Osteoblast (primary cell): ENCODE results near the gene REM1. TPM values are rescaled to one million over a fixed set of nuclear protein-coding genes. Genes with fewer than 3 reads are reported as not detected.
A peak's percentile ranks its signal among the peaks of the same experiment; 100 is the strongest.
"Not testable (repeated sequence)": the region's sequence is repeated elsewhere in the genome, so short reads cannot be mapped to it uniquely, and the experiment has no call there.

ENCODE experiments used
- DNase-seq: peaks from one replicate; pipeline ENCODE4 v3.0.0; 2011; ENCODE audit warnings: low spot score, mixed read lengths; ENCODE audit not compliant: insufficient read length; ENCODE audit errors: missing footprints
- H2AFZ ChIP-seq: 2 replicates; pipeline ENCODE4 v1.6.0; 2011; ENCODE audit warnings: mild to moderate bottlenecking, low read length
- H3K27ac ChIP-seq: 2 replicates; pipeline ENCODE4 v1.5.1; 2011; ENCODE audit warnings: mild to moderate bottlenecking, low read depth, low read length, moderate library complexity
- H3K27me3 ChIP-seq: 2 replicates; pipeline ENCODE4 v1.6.0; 2012; ENCODE audit warnings: mild to moderate bottlenecking, control low read depth, inconsistent platforms, low read length, moderate library complexity; ENCODE audit not compliant: insufficient read depth
- H3K36me3 ChIP-seq: 2 replicates; pipeline ENCODE4 v1.5.1; 2011; ENCODE audit warnings: mild to moderate bottlenecking, low read length, control low read depth, moderate library complexity; ENCODE audit not compliant: insufficient read depth
- H3K4me1 ChIP-seq: 2 replicates; pipeline ENCODE4 v1.5.1; 2011; ENCODE audit warnings: mild to moderate bottlenecking, low read length, control low read depth, moderate library complexity; ENCODE audit not compliant: insufficient read depth
- H3K4me2 ChIP-seq: 2 replicates; pipeline ENCODE4 v1.6.0; 2011; ENCODE audit warnings: mild to moderate bottlenecking, low read length; ENCODE audit not compliant: insufficient read depth
- H3K4me3 ChIP-seq: fragments of 200-600 bp; sonication (generic); 3 replicates; pipeline ENCODE4 v1.5.1; 2012; ENCODE audit warnings: mild to moderate bottlenecking, low read length, inconsistent platforms; ENCODE audit not compliant: insufficient read depth
- H3K79me2 ChIP-seq: 2 replicates; pipeline ENCODE4 v1.6.0; 2012; ENCODE audit warnings: mild to moderate bottlenecking, low read length, control low read depth, inconsistent platforms; ENCODE audit not compliant: insufficient read depth
- H3K9me3 ChIP-seq: 2 replicates; pipeline ENCODE4 v1.5.1; 2011; ENCODE audit warnings: low read depth, low read length, control low read depth
- H4K20me1 ChIP-seq: 2 replicates; pipeline ENCODE4 v1.6.0; 2012; ENCODE audit warnings: mild to moderate bottlenecking, low read length, control low read depth; ENCODE audit not compliant: insufficient read depth
- total RNA-seq: library from RNA; depleted of rRNA; stranded (reverse); fragments of >200 nt; gene quantifications from 2 replicates; pipeline ENCODE4 v1.2.3, GENCODE V29; 2012
- TF ChIP-seq, protein P1 (sequence below): IDR thresholded peaks from 2 replicates; pipeline ENCODE4 v1.5.1; 2011; ENCODE audit warnings: mild to moderate bottlenecking, low read depth, low read length, moderate library complexity; ENCODE audit errors: extremely low read depth

Gene REM1
- total RNA-seq, 1 donor = not detected

GRCh38 chr20:31500527-31500926 lies 25.4 kb downstream of the REM1 start:
- H3K27ac ChIP-seq = no peak overlapping the region
- DNase-seq = no peak
- H3K4me3 ChIP-seq = no peak overlapping the region
- no peaks in the 10 kb centered on the region for H4K20me1 ChIP-seq
- peaks cover 23% of the 10 kb centered on the region for H3K4me1 ChIP-seq
- no peak overlapping the region for H2AFZ ChIP-seq
- TF ChIP-seq, protein P1, sequence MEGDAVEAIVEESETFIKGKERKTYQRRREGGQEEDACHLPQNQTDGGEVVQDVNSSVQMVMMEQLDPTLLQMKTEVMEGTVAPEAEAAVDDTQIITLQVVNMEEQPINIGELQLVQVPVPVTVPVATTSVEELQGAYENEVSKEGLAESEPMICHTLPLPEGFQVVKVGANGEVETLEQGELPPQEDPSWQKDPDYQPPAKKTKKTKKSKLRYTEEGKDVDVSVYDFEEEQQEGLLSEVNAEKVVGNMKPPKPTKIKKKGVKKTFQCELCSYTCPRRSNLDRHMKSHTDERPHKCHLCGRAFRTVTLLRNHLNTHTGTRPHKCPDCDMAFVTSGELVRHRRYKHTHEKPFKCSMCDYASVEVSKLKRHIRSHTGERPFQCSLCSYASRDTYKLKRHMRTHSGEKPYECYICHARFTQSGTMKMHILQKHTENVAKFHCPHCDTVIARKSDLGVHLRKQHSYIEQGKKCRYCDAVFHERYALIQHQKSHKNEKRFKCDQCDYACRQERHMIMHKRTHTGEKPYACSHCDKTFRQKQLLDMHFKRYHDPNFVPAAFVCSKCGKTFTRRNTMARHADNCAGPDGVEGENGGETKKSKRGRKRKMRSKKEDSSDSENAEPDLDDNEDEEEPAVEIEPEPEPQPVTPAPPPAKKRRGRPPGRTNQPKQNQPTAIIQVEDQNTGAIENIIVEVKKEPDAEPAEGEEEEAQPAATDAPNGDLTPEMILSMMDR = no peak
- no peak overlapping the region for H3K4me2 ChIP-seq
- no peaks in the 10 kb centered on the region for H3K9me3 ChIP-seq
- H3K27me3 ChIP-seq = peaks cover 3% of the 10 kb centered on the region
- no peaks in the 10 kb centered on the region for H3K36me3 ChIP-seq
- no peaks in the 10 kb centered on the region for H3K79me2 ChIP-seq

DNA sequence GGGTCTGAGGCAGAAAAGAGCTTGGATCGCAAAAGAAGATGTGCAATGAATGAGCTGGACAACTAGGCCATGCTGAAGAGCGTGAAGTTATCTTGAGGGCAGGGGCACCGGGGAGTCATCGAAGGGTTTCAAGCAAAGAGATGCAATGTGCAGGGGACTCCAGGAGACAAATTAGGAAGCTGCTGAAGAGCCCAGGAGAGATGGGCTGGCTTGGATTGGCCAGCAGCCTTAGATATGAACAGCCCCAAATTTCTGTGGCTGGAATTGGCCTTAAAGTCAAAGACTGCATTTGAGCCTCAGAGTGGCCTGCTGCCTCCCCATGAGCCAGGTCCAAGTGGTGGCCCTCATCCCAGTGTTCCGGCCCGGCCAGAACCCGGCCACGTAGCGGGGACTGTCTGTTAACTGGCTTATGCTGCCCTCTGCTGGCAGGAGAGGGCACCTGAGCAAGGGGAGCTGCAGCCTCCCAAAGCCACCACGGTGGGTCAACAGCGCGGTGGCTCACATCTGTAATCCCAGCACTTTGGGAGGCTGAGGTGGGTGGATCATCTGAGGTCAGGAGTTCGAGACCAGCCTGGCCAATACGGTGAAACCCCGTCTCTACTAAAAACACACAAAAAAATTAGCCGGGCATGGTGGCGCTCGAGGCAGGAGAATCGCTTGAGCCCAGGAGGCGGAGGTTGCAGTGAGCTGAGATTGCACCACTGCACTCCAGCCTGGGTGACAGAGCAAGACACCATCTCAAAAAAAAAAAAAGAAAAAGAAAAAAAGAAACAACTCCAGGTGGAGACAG lies 28.0 kb downstream of the REM1 start:
- peak overlapping the region; percentile 11 for H2AFZ ChIP-seq
- DNase-seq = peak; percentile 91
- not testable (repeated sequence) for H3K4me1 ChIP-seq, H3K4me2 ChIP-seq, H3K4me3 ChIP-seq, H3K27me3 ChIP-seq, H4K20me1 ChIP-seq, H3K9me3 ChIP-seq, H3K36me3 ChIP-seq, H3K79me2 ChIP-seq, H3K27ac ChIP-seq
- TF ChIP-seq, protein P1 = peak; percentile 77

GRCh38 chr20:31505903-31506302 lies 30.8 kb downstream of the REM1 start:
- Histone ChIP-seq H3K79me2 (no peaks in the 10 kb centered on the region), H3K4me3 (no peak overlapping the region), H4K20me1 (no peaks in the 10 kb centered on the region), H3K36me3 (no peaks in the 10 kb centered on the region), H3K4me2 (no peak overlapping the region), H3K27ac (no peak overlapping the region), H2AFZ (no peak overlapping the region), H3K4me1 (no peaks in the 10 kb centered on the region), H3K9me3 (peaks cover 4% of the 10 kb centered on the region), H3K27me3 (peaks cover 3% of the 10 kb centered on the region)
- TF ChIP-seq, protein P1 = no peak
- no peak for DNase-seq

- Histone ChIP-seq H3K4me3 (no peak overlapping the region), H2AFZ (no peak overlapping the region), H3K9me3 (peaks cover 4% of the 10 kb centered on the region), H3K27me3 (peaks cover under 1% of the 10 kb centered on the region), H3K79me2 (no peaks in the 10 kb centered on the region), H3K4me1 (peaks cover under 1% of the 10 kb centered on the region), H4K20me1 (no peaks in the 10 kb centered on the region), H3K36me3 (no peaks in the 10 kb centered on the region), H3K4me2 (no peak overlapping the region), H3K27ac (no peak overlapping the region)
- DNase-seq = no peak
- TF ChIP-seq, protein P1 = no peak
Measured at GRCh38 chr20:31508517-31509244, 33.6 kb downstream of the REM1 start.
